Natural killer cell (primary cell): ENCODE measurements around the gene CCDC27. TPM values are rescaled to one million over a fixed set of nuclear protein-coding genes. Genes with fewer than 3 reads are reported as not detected.

Experiments
- ATAC-seq, 3 donors: fragments of 150-1000 bp in 2 of 3; fragments of 200-7000 bp in 1 of 3; cut with Tn5 transposase; 1 replicate in 1 of 3; 2 replicates in 2 of 3; pipeline ENCODE4 v1.10.0; 2021; ENCODE audit warnings: mild to moderate bottlenecking in 2 of 3, moderate library complexity in 2 of 3
- DNase-seq, 2 donors: peaks; one replicate each; pipeline versions ENCODE4 v3.0.0 to v3.0.0-alpha.2; 2013 to 2021; ENCODE audit warnings: mixed read lengths in 1 of 2
- H3K27ac ChIP-seq: one replicate; pipeline ENCODE4 v1.5.1; 2013; ENCODE audit warnings: mild to moderate bottlenecking, low read length
- H3K27me3 ChIP-seq: one replicate; pipeline ENCODE4 v1.6.1; 2013; ENCODE audit warnings: low read length; ENCODE audit not compliant: control insufficient read depth, insufficient read depth
- H3K36me3 ChIP-seq: one replicate; pipeline ENCODE4 v1.6.1; 2013; ENCODE audit warnings: low read length; ENCODE audit not compliant: control insufficient read depth, insufficient read depth
- H3K4me1 ChIP-seq: one replicate; pipeline ENCODE4 v1.6.1; 2013; ENCODE audit warnings: low read length; ENCODE audit not compliant: control insufficient read depth, insufficient read depth
- H3K4me3 ChIP-seq: one replicate; pipeline ENCODE4 v1.5.1; 2013; ENCODE audit warnings: low read length
- H3K9me3 ChIP-seq: one replicate; pipeline ENCODE4 v1.6.1; 2013; ENCODE audit warnings: low read length; ENCODE audit not compliant: control insufficient read depth, insufficient read depth
- H3K27ac Mint-ChIP-seq, 2 donors: one replicate each; pipeline ENCODE4 v1.8.0; 2022; ENCODE audit warnings: mild to moderate bottlenecking in 2 of 2, mixed read lengths in 2 of 2, moderate library complexity in 1 of 2
- H3K27me3 Mint-ChIP-seq, 2 donors: one replicate each; pipeline ENCODE4 v1.8.0; 2022; ENCODE audit warnings: low read depth in 2 of 2, mixed read lengths in 2 of 2
- H3K36me3 Mint-ChIP-seq: one replicate; pipeline ENCODE4 v1.8.0; 2022; ENCODE audit warnings: mixed read lengths
- H3K4me1 Mint-ChIP-seq, 2 donors: one replicate each; pipeline ENCODE4 v1.8.0; 2022; ENCODE audit warnings: mixed read lengths in 2 of 2
- H3K4me3 Mint-ChIP-seq: one replicate; pipeline ENCODE4 v1.8.0; 2022; ENCODE audit warnings: mild to moderate bottlenecking, moderate library complexity, mixed read lengths
- H3K9me3 Mint-ChIP-seq, 2 donors: one replicate each; pipeline ENCODE4 v1.8.0; 2022; ENCODE audit warnings: mixed read lengths in 2 of 2
- CTCF ChIP-seq: fragments of 200-600 bp; IDR thresholded peaks from one replicate; pipeline ENCODE4 v1.8.0; 2022; ENCODE audit warnings: antibody characterized with exemption
- WGBS: methylation state at CpG from one replicate; pipeline ENCODE4 v1.1.7; 2013; ENCODE audit warnings: missing lambda C conversion rate; ENCODE audit not compliant: insufficient coverage; 5-methylcytosine and 5-hydroxymethylcytosine counted together
- intact Hi-C: fragments of 100-400 bp; cut with micrococcal nuclease; formaldehyde crosslinking; loops from one replicate; pipeline ENCODE4 v1.14.2; 2022
- total RNA-seq, 4 donors: library from RNA; stranded (reverse); fragments of 120-200 nt in 1 of 4; gene quantifications; one replicate each; pipeline versions ENCODE4 v1.2.3 to v1.2.4, GENCODE V29; 2013 to 2022

The CCDC27 gene
- total RNA-seq, 3 donors from 2014 or later (not counting 1 experiment from before 2014, with no cell fraction given) = not detected

GRCh38 chr1:3759164-3759563 is 6.9 kb downstream of the CCDC27 start:
- intact Hi-C loops = no loop called here

GRCh38 chr1:3759796-3760195 is 7.5 kb downstream of the CCDC27 start:
- Histone ChIP-seq H3K36me3 (no peaks in the 10 kb centered on the region), H3K9me3 (no peaks in the 10 kb centered on the region), H3K27me3 (no peaks in the 10 kb centered on the region), H3K4me3 (no peak overlapping the region), H3K4me1 (no peaks in the 10 kb centered on the region), H3K27ac (no peak overlapping the region)
- no peak for ATAC-seq
- H3K9me3 Mint-ChIP-seq = peaks cover 0 to 3% of the 10 kb centered on the region in 2 donors
- no peaks in the 10 kb centered on the region for H3K36me3 Mint-ChIP-seq
- no peak overlapping the region for H3K4me3 Mint-ChIP-seq
- intact Hi-C loops = no loop called here
- TF ChIP-seq CTCF = no peak
- no peaks in the 10 kb centered on the region for H3K4me1 Mint-ChIP-seq
- peaks cover 2 to 18% of the 10 kb centered on the region in 2 donors for H3K27me3 Mint-ChIP-seq
- WGBS = 74% methylated on average over 6 of the region's 6 CpGs
- no peak overlapping the region for H3K27ac Mint-ChIP-seq
- no peak for DNase-seq

More at GRCh38 chr1:3759164-3759563, 6.9 kb downstream of the CCDC27 start:
- no peak for ATAC-seq
- H3K36me3 ChIP-seq = no peaks in the 10 kb centered on the region
- no peak overlapping the region for H3K27ac ChIP-seq
- peaks cover 2 to 18% of the 10 kb centered on the region in 2 donors for H3K27me3 Mint-ChIP-seq
- no peak overlapping the region for H3K27ac Mint-ChIP-seq
- no peak for DNase-seq
- 97% methylated on average over 6 of the region's 6 CpGs for WGBS
- no peak overlapping the region for H3K4me3 Mint-ChIP-seq
- peaks cover 0 to 3% of the 10 kb centered on the region in 2 donors for H3K9me3 Mint-ChIP-seq
- H3K27me3 ChIP-seq = no peaks in the 10 kb centered on the region
- no peaks in the 10 kb centered on the region for H3K36me3 Mint-ChIP-seq
- H3K4me1 ChIP-seq = no peaks in the 10 kb centered on the region
- no peaks in the 10 kb centered on the region for H3K4me1 Mint-ChIP-seq
- TF ChIP-seq CTCF = no peak
- H3K4me3 ChIP-seq = no peak overlapping the region
- no peaks in the 10 kb centered on the region for H3K9me3 ChIP-seq

GRCh38 chr1:3761296-3762010 is 9.2 kb downstream of the CCDC27 start:
- no peak overlapping the region for H3K4me3 ChIP-seq
- 90% methylated on average over 16 of the region's 17 CpGs for WGBS
- no peak overlapping the region for H3K4me3 Mint-ChIP-seq
- peaks cover 5 to 29% of the 10 kb centered on the region in 2 donors for H3K27me3 Mint-ChIP-seq
- no peak overlapping the region for H3K27ac ChIP-seq
- ATAC-seq (no peak), DNase-seq (no peak)
- H3K36me3 ChIP-seq = no peaks in the 10 kb centered on the region
- H3K27ac Mint-ChIP-seq = no peak overlapping the region
- H3K36me3 Mint-ChIP-seq = no peaks in the 10 kb centered on the region
- intact Hi-C loops = no loop called here
- no peaks in the 10 kb centered on the region for H3K27me3 ChIP-seq
- H3K9me3 ChIP-seq = no peaks in the 10 kb centered on the region
- no peaks in the 10 kb centered on the region for H3K4me1 ChIP-seq
- peaks cover 0 to 3% of the 10 kb centered on the region in 2 donors for H3K9me3 Mint-ChIP-seq
- no peak for TF ChIP-seq CTCF
- no peaks in the 10 kb centered on the region for H3K4me1 Mint-ChIP-seq
